A549 treated with AZD9567 at 1 μM for 4 hours (cell line): Measurements from ENCODE around the gene BRD9. TPM values are rescaled to one million over a fixed set of nuclear protein-coding genes. Genes with fewer than 3 reads are reported as not detected.

Experiments used
- total RNA-seq: library from RNA; stranded (reverse); fragments of 200-300 nt; extraction: Qiagen RNA extraction; gene quantifications from 5 replicates; pipeline ENCODE4 v1.2.3, GENCODE V29; 2022; ENCODE audit not compliant: insufficient read depth

The BRD9 gene
- 38.9 to 45.1 TPM (median 41.7 TPM) in 5 replicates for total RNA-seq

DNA sequence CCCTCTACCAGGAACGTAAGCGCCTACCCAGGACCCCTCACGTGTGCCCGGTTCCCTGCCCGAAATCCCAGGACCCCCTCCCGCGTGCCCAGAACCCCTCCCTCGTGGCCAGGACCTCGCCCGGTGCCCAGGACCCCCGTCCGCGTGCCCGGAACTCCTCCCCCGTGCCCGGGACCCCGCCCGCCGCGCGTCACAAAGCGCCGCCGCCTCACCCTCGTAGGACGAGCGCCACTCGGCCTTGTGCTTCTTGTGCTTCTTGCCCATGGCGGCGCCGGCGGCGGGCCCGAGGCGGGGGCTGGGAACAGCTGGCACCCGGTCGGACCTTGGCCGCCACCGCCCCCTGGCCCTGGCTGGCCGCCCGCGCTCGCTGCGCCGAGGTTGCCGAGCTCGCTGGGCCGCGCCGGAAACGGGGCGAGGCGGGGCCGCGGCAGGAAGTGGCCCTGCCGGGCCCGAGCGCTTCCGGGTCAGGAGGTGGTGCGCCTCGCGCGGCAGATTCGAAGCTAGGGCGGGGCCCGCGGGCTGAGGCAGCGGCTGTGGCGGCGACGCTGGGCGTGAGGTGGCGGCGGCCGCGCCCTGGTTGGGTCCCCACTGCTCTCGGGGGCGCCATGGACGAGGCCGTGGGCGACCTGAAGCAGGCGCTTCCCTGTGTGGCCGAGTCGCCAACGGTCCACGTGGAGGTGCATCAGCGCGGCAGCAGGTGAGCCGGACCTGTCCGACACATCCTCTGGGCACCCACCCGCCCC is at the start of gene BRD9, which contains the start of gene TRIP13:
TSS of gene BRD9 (minus strand) at position 408 of the 743 bp plus-strand sequence. CDS start at position 264, 144 bp downstream.
TSS of gene TRIP13 (plus strand) at position 491 of the 743 bp plus-strand sequence. CDS start at position 606, 115 bp downstream.

DNA sequence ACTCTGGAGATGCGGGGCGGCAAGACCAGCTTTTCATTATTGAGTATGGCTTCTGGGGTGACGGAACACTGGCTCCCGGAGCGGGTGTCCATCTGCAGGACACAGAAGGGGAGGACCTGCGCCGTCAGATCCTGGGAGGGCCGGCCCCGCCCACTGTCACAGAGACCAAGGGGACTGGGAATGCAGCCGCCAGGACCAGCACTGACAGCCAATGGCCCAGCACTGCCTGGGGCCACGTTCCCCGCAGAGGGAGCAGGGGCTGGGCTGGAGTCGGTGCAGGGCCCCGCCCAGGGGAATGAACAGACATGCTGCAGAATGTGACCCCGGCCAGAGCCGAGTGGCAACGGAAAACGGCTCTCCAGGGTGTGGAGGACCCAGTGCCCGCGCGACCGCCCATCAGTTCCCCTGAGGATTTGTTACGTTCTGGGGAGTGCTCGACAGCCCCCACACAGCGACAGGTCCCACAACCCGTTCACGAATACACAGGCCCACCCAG is 42.0 kb downstream of the BRD9 start, which contains the start of gene ZDHHC11:
TSS of gene ZDHHC11 (minus strand) at position 476 of the 496 bp plus-strand sequence. CDS start at position 92, 384 bp downstream.

Other genes with a start within 250 kb of the BRD9 start
- 6.5 to 7.8 TPM (median 7.0 TPM) in 5 replicates for gene TPPP, start 199.4 kb downstream of the BRD9 start, total RNA-seq
- gene ZDHHC11B, start 108.1 kb downstream of the BRD9 start, total RNA-seq: 1.4 to 1.9 TPM (median 1.6 TPM) in 5 replicates
- gene ZDHHC11, start 41.8 kb downstream of the BRD9 start, total RNA-seq: 6.1 to 19.8 TPM (median 18.5 TPM) in 5 replicates
- gene TRIP13, start 83 bp upstream of the BRD9 start, total RNA-seq: 62.4 to 70.0 TPM (median 69.3 TPM) in 5 replicates
- gene NKD2, start 116.0 kb upstream of the BRD9 start, total RNA-seq: 20.8 to 25.0 TPM (median 22.9 TPM) in 5 replicates
- 19.2 to 33.2 TPM (median 32.7 TPM) in 5 replicates for gene SLC12A7, start 219.3 kb upstream of the BRD9 start, total RNA-seq